Stimulated activated CD8-positive, alpha-beta memory T cell treated with anti-CD3 and anti-CD28 coated beads, Interleukin-12 subunit alpha, Interleukin-12 subunit beta, amount 100 ng/mL, for 4 hours (primary cell): Measurements from ENCODE around the gene TATDN3.
A peak's percentile ranks its signal among the peaks of the same experiment; 100 is the strongest.
"Not testable (repeated sequence)": the region's sequence is repeated elsewhere in the genome, so short reads cannot be mapped to it uniquely, and the experiment has no call there.

Source experiments
- DNase-seq: peaks from one replicate; pipeline ENCODE4 v3.0.0-alpha.2; 2020; ENCODE audit warnings: low read depth

TATDN3 gene

DNA sequence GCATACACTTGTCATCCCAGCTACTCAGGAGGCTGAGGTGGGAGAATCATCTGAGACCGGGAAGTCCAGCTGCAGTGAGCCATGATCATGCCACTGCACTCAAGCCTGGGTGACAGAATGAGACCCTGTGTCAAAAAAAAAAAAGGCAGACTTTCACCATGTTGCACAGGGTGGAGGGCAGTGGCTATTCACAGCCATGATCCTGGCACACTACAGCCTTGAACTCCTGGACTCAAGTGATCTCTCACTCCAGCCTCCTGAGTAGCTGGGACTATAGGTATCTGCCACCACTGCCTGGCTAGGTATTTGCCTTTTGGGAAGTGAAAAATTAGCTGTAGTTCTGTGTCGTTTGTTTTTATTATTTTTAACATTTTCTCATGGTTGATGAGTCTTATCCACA lies 36.7 kb downstream of the TATDN3 start:
- no peak for DNase-seq

DNA sequence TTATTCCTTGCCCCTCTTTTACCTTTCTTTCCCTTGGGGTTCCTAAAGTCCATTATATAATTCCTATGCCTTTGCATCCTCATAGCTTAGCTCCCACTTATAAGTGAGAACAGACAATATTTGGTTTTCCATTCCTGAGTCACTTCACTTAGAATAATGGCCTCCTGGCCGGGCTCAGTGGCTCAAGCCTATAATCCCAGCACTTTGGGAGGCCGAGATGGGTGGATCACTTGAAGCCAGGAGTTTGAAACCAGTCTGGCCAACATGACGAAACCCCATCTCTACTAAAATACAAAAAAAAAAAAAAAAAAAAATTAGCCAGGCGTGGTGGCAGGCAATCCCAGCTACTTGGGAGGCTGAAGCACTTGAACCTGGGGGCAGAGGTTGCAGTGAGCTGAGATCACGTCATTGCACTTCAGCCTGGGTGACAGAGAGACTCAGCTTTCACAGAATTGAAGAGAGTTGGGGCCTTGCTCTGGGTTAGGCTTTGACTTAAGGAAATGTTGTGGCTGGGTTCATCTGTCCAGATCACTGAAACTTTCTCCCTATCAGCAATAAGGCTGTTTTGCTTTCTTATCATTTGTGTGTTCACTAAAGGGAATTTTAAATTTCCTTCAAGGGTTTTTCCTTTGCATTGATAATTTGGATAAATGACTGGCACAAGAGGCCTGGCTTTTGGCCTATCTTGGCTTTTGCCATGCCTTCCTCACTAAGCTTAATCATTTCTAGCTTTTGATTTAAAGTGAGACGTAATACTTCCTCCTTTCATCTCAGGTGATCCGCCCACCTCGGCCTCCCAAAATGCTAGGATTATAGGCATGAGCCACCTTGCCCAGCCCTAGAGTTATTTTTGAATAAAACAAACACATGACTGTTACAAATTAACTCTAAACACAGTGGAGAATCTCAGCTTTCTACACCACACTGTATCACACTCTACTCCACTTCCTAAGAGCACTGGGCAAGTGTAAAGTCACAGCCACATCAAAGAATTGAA lies 41.8 kb downstream of the TATDN3 start:
- DNase-seq, result not testable (repeated sequence)

DNA sequence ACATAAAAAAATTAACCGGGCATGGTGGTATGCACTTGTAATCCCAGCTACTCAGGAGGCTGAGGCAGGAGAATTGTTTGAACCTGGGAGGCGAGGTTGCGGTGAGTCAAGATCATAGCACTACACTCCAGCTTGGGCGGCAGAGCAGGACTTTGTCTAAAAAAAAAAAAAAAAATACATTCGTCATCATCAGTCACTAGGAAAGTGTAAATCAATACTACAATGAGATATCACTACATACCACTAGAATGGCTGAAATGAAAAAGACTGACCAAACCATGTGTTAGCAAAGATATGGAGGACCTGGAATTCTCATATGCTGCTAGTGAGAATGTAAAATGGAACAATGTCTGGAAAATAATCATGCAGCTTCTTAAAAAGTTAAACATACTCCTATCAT lies 46.5 kb downstream of the TATDN3 start:
- no peak for DNase-seq

DNA sequence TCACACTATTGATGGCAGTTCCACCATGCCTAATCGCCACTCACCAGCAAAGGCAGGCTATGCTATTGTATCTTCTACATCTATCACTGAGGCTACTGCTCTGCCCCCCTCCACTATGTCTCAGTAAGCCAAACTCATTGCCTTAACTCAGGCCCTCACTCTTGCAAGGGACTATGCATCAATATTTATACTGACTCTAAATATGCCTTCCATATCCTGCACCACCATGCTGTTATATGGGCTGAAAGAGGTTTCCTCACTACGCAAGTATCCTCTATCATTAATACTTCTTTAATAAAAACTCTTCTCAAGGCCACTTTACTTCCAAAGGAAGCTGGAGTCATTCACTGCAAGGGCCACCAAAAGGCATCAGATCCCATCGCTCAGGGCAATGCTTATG lies 52.8 kb downstream of the TATDN3 start:
- not testable (repeated sequence) for DNase-seq

DNA sequence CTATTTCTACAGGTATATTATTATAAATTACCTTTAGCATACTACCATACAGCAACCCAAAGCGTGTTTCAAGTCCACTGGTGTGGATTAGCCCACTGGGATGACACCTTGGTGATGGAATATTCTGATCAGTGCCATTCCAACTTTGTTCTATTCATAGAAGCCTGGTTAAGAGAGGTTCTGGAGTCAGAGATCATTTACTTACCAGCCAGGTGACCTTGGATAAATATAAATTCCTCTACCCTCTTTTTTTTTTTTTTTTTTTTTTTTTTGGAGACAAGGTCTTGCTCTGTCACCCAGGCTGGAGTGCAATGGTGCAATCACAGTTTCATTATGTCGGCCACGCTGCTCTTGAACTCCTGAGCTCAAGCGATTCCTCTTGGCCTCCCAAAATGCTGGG lies 55.9 kb downstream of the TATDN3 start, which contains the start of gene SPATA45:
Gene SPATA45, minus strand, starts transcription at position 101 of the 400 bp plus-strand sequence. CDS start 11,500 bp downstream, outside the sequence.
- DNase-seq, result no peak

DNA sequence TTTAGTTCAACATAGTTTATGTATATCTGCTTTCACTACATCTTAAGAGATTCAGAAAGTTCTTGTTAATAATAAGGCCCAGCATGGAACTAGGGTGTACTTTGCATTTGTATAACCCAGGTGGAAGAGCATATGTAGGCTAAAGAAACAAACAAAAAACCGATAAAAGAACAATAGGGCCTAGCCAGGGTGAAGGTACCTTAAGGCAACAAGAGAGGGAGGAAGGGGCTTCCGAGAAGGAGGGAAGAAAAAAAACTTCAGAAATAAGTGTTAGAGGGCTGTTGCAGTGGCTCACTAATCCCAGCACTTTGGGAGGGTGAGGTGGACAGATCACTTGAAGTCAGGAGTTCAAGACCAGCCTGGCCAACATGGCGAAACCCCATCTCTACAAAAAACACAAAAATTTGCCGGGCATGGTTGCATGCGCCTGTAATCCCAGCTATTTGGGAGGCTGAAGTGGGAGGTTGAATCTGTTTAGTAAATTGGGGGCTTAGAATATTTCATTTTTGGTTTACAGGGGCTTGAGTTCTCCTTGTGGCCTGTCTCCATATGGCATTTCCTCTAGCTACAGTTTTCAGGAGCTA lies 60.5 kb downstream of the TATDN3 start:
- no peak for DNase-seq

DNA sequence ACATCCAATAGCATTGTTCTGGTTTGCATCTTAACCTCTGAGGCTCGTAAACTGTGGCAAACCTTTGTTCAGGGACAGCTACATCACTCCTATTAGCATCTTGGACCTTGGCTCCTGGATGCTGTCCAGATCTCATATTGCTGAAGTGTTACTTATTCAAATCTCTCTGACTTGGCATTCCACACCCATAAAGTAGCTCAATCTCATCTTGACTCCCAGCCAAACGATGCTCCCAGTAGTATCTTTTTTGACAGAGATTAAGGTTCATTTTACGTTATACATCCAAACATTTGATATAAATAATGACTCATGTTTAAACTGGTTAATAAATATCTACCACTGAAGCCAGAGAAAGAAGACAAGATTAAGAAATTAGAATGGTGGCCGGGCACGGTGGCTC lies 62.0 kb downstream of the TATDN3 start:
- no peak for DNase-seq

DNA sequence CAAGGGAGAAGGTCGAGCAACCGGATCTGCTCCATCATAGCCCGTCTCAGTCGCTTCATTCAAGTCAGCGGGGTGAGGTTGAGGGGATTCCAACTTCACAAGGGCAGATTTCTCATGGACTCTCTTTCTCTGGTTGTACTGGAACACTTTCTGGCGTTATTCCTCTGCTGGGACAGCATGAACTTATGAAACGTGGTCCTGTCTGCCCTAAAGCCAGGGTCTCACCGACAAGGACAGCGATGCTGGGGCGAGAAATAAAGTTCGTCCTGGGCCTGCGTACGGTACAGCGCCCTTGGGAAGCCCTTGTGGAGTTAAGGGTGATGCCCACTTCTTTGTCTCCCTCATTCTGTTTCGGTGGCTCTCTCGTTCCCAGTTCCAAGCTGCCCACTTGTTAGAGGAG lies 65.1 kb downstream of the TATDN3 start:
- DNase-seq, result no peak

DNA sequence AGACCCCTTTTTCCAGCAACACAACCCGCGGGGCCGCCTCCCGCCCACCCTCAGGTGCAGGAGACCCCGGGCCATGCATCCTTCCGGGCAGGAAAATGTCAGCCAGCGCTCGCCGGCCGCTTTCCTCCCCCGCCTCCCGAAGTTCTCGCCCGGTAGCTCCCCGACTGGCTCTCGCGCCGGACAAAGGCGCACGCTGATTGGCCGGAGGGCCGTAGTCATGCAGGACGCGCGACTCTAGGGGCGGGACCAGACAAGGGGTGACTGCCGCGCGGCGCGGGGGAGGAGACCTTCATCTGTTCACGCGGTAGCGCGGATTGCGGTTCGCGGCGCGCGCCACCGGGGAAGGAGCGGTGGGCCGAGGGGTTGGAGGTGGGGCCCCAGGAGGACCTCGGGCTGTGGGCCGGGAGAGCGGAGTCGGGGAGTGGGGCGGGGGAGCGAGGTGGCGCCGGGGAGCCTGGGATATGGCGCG lies 66.3 kb downstream of the TATDN3 start, which contains the start of gene FLVCR1:
Gene FLVCR1, plus strand, starts transcription at position 284 of the 469 bp plus-strand sequence. Its CDS starts 178 bp downstream, at position 462.
- peak; percentile 89 for DNase-seq

DNA sequence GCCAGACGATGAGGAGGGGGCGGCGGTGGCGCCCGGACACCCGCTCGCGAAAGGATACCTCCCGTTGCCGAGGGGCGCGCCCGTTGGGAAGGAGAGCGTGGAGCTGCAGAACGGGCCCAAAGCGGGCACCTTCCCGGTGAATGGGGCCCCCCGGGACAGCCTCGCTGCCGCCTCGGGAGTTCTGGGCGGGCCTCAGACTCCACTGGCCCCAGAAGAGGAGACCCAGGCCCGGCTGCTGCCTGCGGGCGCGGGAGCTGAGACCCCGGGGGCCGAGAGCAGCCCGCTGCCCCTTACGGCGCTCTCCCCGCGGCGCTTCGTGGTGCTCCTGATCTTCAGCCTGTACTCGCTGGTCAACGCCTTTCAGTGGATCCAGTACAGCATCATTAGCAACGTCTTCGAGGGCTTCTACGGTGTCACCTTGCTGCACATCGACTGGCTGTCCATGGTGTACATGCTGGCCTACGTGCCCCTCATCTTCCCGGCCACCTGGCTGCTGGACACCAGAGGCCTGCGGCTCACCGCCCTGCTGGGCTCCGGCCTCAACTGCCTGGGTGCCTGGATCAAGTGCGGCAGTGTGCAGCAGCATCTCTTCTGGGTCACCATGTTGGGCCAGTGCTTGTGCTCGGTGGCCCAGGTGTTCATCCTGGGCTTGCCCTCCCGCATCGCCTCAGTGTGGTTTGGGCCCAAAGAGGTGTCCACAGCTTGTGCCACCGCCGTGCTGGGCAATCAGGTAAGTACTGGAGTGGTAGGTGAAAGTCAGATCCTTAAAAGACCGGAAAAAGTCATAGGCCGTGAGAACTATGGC lies 67.0 kb downstream of the TATDN3 start:
- peak; percentile 7 for DNase-seq

DNA sequence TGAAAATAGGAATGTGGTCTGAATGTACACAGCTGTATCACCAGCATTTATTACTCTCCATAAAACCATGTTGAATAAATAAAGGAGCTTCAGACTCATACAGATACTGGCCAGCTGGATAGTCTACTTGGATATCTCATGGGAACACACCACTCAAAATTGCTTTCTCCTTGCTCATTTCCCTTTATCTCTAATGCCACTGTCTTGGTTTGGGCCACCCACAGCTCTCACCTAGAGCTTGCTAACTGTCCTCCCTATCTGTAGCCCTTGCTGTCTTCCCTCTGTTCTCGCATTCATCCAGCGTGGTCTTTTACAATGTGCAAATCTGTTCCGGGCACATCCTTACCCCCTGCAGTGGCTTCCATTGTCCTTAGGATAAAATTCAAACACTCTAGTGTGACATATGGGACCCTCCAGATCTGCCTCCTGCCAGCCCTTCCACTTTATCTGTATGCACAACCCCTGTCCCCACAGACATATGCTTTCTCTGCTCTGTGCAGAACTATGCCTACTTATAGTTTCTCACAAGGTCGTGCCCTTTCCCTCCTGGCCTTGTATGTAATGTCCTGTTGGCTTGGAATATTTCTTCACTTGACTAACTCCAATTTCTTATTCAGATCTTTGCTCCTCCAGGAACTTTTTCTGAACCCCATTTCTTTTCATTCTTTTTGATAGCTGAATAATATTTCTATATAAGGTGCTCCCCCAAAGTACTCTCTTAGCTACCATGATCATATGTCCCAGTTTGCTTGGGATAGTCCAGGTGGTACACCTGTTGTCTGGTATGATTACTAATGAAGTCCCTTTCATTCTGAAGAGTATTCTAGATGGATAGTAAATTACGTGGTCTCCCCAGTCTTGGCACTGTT lies 69.3 kb downstream of the TATDN3 start:
- no peak for DNase-seq

DNA sequence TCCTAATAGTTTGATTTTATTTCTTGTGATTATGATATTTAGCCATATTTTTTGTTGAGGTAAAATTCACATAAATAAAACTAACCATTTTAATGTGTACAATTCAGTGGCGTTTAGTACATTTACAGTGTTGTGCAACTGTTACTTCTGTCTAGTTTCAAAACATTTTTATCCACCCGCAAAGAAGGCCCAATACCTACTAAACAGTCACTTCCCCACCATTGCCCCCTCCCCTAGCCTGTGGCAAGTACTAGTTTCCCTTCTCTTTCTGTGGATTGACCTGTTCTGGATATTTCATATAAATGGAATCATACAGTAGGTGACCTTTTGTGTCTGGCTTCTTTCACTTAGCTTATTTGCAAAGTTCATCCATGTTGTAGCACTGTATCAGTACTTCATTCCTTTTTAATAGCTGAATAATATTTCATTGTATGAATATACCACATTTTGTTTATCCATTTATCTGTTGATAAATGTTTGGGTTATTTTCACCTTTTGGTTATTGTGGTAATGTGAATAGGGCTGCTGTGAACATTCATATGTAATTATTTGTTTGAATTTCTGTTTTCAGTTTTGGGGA lies 70.5 kb downstream of the TATDN3 start:
- DNase-seq, result no peak

DNA sequence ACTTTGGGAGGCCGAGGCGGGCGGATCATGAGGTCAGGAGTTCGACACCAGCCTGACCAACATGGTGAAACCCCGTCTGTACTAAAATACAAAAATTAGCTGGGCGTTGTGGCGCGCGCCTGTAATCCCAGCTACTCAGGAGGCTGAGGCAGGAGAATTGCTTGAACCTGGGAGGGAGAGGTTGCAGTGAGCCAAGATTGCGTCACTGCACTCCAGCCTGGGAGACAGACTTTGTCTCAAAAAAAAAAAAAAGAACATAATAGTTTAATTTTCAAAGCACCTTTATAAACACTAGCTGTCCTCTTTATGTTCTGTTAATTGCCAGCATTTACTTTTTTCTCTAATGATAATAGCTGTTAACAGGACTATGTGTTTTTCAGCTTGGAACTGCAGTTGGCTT lies 71.7 kb downstream of the TATDN3 start:
- DNase-seq, result not testable (repeated sequence)

DNA sequence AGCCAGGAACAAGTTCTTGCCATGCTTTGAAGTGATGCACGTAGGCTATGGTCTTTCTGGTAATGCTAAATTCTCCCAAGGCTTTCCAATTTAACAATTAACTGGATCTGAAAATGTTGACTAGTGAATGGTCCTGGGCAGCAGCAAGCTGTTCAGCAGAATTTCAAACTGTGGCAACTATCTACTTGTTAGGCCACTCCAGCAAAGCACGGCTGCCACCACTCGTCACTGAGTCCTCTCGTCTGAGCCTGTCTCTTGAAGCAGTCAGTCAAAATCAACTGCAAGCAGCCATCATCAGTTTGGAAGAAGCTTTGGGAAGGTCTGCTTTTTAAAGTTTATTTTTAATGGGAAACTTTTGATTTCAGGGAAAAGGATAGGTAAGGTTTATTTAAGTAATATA lies 72.5 kb downstream of the TATDN3 start:
- no peak for DNase-seq
